DND-41 (cell line): Measurements from ENCODE around the gene ABHD16B.
"Not testable (repeated sequence)": the region's sequence is repeated elsewhere in the genome, so short reads cannot be mapped to it uniquely, and the experiment has no call there.

Source experiments
- ATAC-seq: fragments of 200-7000 bp; cut with Tn5 transposase; 3 replicates; pipeline ENCODE4 v1.9.1; 2021; ENCODE audit warnings: low read depth; ENCODE audit not compliant: insufficient read depth
- DNase-seq: peaks from one replicate; pipeline ENCODE4 v3.0.0-alpha.2; 2020
- H2AFZ ChIP-seq: 2 replicates; pipeline ENCODE4 v1.6.0; 2012; ENCODE audit warnings: low read depth, low read length
- H3K27ac ChIP-seq: 2 replicates; pipeline ENCODE4 v1.5.1; 2012; ENCODE audit warnings: low read length, inconsistent platforms
- H3K27me3 ChIP-seq: fragments of 200-600 bp; sonication (generic); 2 replicates; pipeline ENCODE4 v1.6.0; 2012; ENCODE audit warnings: low read length, mild to moderate bottlenecking, inconsistent platforms; ENCODE audit not compliant: insufficient read depth, poor library complexity
- H3K36me3 ChIP-seq: 2 replicates; pipeline ENCODE4 v1.5.1; 2012; ENCODE audit warnings: low read length, inconsistent platforms; ENCODE audit not compliant: insufficient read depth
- H3K4me1 ChIP-seq: 2 replicates; pipeline ENCODE4 v1.5.1; 2012; ENCODE audit warnings: mild to moderate bottlenecking, low read length; ENCODE audit not compliant: insufficient read depth
- H3K4me2 ChIP-seq: 2 replicates; pipeline ENCODE4 v1.6.0; 2012; ENCODE audit warnings: mild to moderate bottlenecking, moderate library complexity, low read length, inconsistent platforms; ENCODE audit not compliant: insufficient read depth
- H3K4me3 ChIP-seq, 2 experiments: fragments of 200-600 bp in 1 of 2; shearing (Covaris generic) in 1 of 2; 2 replicates each; pipeline ENCODE4 v1.5.1; 2012 to 2016; ENCODE audit warnings: inconsistent platforms in 2 of 2, low read length in 2 of 2, mild to moderate bottlenecking in 2 of 2, low read depth in 1 of 2, moderate library complexity in 1 of 2
- H3K79me2 ChIP-seq: 2 replicates; pipeline ENCODE4 v1.6.0; 2012; ENCODE audit warnings: low read length, inconsistent platforms; ENCODE audit not compliant: insufficient read depth
- H3K9ac ChIP-seq: 2 replicates; pipeline ENCODE4 v1.6.0; 2012; ENCODE audit warnings: low read depth, mild to moderate bottlenecking, inconsistent platforms, low read length, moderate library complexity
- H3K9me3 ChIP-seq: 2 replicates; pipeline ENCODE4 v1.5.1; 2012; ENCODE audit warnings: low read length, moderate library complexity, mild to moderate bottlenecking, inconsistent platforms; ENCODE audit not compliant: insufficient read depth, severe bottlenecking
- H4K20me1 ChIP-seq: 2 replicates; pipeline ENCODE4 v1.6.0; 2012; ENCODE audit warnings: low read length; ENCODE audit not compliant: insufficient read depth
- EZH2 ChIP-seq: IDR thresholded peaks from 3 replicates; pipeline ENCODE4 v1.6.1; 2012; ENCODE audit warnings: borderline replicate concordance, low read depth, mild to moderate bottlenecking, moderate library complexity, low read length, inconsistent platforms; ENCODE audit not compliant: severe bottlenecking
- TF ChIP-seq, protein P1 (sequence below): IDR thresholded peaks from 2 replicates; pipeline ENCODE4 v1.5.1; 2012; ENCODE audit warnings: borderline replicate concordance, low read length, moderate library complexity, mild to moderate bottlenecking; ENCODE audit not compliant: poor library complexity, severe bottlenecking; ENCODE audit errors: extremely low read depth

The ABHD16B gene

DNA sequence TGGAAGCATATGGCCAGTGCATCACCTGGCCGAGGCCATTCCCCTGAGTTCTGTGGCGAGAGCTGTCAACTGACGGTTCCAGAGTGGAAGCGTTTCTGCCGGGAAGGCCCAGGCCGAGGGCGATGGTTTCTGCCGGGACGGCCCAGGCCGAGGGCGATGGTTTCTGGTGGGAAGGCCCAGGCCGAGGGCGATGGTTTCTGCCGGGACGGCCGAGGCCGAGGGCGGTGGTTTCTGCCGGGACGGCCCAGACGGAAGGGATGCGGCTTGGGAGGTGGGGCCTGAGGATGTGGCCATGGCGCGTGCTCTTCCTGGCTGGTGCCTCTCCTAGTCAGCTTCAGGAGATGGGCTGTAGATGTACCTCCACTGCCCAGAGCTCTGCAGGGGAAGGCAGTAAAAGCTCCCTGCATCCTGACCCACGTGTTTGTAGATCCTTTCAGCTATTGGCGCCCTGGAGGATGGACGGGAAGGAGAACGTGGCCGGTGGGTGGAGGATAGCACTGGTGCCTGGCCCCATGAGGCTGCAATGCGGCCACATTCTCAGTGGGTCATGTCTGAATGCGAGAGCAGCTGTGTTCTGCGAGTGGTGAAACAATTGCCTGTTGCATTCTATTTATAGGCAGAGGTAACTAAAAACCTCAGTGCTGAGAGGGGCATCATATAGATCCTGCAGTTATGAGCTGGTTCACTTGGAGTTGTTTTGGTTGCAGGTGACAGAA is 16.6 kb downstream of the ABHD16B start:
- no peak for DNase-seq
- Histone ChIP-seq H3K27me3 (no peaks in the 10 kb centered on the region), H3K9me3 (no peaks in the 10 kb centered on the region), H4K20me1 (peaks cover 32% of the 10 kb centered on the region), H3K27ac (no peak overlapping the region), H3K79me2 (peaks cover 16% of the 10 kb centered on the region; the same call in 1 of the 2 replicates), H3K4me2 (no peak overlapping the region), H3K36me3 (peaks cover 75% of the 10 kb centered on the region), H2AFZ (no peak overlapping the region), H3K4me1 (no peaks in the 10 kb centered on the region), H3K9ac (no peak overlapping the region), H3K4me3 (no peak overlapping the region)
- no peak for TF ChIP-seq EZH2
- TF ChIP-seq, protein P1, sequence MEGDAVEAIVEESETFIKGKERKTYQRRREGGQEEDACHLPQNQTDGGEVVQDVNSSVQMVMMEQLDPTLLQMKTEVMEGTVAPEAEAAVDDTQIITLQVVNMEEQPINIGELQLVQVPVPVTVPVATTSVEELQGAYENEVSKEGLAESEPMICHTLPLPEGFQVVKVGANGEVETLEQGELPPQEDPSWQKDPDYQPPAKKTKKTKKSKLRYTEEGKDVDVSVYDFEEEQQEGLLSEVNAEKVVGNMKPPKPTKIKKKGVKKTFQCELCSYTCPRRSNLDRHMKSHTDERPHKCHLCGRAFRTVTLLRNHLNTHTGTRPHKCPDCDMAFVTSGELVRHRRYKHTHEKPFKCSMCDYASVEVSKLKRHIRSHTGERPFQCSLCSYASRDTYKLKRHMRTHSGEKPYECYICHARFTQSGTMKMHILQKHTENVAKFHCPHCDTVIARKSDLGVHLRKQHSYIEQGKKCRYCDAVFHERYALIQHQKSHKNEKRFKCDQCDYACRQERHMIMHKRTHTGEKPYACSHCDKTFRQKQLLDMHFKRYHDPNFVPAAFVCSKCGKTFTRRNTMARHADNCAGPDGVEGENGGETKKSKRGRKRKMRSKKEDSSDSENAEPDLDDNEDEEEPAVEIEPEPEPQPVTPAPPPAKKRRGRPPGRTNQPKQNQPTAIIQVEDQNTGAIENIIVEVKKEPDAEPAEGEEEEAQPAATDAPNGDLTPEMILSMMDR, result no peak
- no peak for ATAC-seq

DNA sequence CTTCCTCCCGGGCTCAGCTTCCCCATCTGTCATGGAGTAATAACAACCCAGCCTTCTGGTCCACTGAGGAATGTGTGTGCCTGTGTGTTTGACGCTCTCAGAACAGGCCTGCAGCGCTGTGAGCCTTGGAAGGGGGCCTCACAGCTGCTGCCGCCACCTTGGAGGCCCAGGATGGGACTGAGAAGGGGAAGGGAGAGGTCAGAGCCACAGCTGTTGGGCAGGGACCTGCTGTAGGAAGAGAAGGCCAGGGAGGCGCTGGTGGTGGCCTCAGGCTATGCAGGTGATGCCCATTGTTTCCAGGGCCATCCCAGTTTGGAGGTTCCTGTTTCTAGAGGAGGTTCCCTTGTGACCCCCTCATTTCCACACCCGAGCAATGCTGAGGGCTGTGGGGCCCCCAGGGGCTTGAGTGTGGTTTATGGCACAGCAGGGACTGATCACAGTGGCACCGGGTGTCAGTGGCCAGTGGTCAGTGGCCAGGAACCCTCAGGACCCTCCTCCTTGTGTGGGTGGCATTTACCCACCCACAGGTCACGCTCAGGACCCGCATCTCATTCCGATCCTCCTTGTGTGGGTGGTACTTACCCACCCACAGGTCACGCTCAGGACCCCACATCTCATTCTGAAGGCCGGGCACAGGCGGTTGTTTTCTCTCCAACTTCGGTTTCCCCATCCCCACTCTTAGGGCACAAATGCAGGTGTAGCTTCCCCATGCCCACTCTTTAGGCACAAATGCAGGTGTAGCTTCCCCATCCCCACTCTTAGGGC is 17.8 kb downstream of the ABHD16B start:
- TF ChIP-seq EZH2, result no peak
- TF ChIP-seq, protein P1, result no peak
- Histone ChIP-seq H4K20me1 (peaks cover 31% of the 10 kb centered on the region), H3K4me1 (no peaks in the 10 kb centered on the region), H3K4me2 (no peak overlapping the region), H3K4me3 (no peak overlapping the region), H2AFZ (no peak overlapping the region), H3K27me3 (no peaks in the 10 kb centered on the region), H3K27ac (no peak overlapping the region), H3K9me3 (no peaks in the 10 kb centered on the region), H3K36me3 (peaks cover 77% of the 10 kb centered on the region), H3K9ac (no peak overlapping the region), H3K79me2 (peaks cover 16% of the 10 kb centered on the region; the same call in 1 of the 2 replicates)
- no peak for ATAC-seq
- DNase-seq, result no peak

DNA sequence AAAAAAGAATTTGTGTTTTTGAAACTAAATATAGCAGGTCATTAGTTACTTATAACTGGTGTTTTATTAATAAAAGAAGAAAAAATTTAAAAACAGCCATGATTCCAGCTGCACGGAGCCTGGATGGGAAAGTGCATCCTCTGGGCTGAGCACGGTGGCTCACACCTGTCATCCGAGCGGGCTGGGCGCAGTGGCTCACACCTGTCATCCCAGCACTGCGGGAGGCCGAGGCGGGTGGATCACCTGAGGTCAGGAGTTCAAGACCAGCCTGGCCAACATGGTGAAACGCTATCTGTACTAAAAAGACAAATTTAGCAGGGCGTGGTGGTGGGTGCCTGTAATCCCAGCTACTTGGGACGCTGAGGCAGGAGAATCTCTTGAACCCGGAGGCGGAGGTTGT is 19.6 kb downstream of the ABHD16B start:
- not testable (repeated sequence) for H3K9ac ChIP-seq, H3K9me3 ChIP-seq, H3K27ac ChIP-seq, DNase-seq, H3K4me1 ChIP-seq, H2AFZ ChIP-seq, H3K4me3 ChIP-seq, ATAC-seq, H3K27me3 ChIP-seq, H3K4me2 ChIP-seq
- H3K36me3 ChIP-seq, result peaks cover 80% of the 10 kb centered on the region
- H3K79me2 ChIP-seq, result peaks cover 16% of the 10 kb centered on the region; the same call in 1 of the 2 replicates
- peaks cover 37% of the 10 kb centered on the region for H4K20me1 ChIP-seq

DNA sequence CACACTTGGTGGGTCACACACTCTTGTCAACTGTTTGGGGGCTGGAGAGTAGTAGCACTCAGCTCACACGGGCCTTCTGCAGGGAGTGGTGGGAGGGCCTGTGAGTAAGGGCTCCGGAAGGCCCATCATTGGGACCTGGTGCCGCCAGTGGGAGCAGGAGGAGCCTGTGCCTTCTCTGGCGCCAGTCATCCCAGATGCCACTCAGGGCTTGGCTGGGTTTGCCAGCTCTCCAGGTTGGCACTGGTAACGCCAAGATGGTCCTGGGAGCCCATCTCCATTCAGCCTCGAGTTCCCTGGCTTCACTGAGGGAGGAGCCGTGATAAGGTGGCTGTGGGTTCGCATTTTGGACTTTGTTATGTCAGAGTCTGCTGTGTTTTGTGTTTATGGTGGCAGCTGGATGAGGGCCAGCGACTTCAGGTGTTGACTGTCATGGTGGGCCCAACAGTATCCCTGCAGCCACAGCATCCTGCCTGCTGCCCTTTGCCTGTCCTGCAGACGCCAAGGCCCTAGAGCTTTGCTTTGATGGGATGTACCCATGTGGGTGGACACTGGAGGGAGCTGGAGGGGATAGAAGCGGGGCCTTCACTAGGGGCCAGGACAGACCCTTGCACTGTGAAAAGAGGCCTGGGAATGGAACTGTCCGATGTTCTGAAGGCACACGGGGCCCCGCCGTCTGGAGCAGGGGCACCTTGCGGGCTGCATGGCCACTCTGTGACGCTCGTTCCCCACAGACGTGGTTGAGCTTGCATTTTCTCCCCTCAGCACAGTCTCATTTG is 20.3 kb downstream of the ABHD16B start:
- no peak for DNase-seq
- no peak for ATAC-seq
- Histone ChIP-seq H3K9ac (no peak overlapping the region), H3K9me3 (no peaks in the 10 kb centered on the region), H3K4me3 (no peak overlapping the region), H3K27ac (no peak overlapping the region), H3K4me1 (no peaks in the 10 kb centered on the region), H3K27me3 (no peaks in the 10 kb centered on the region), H3K36me3 (peaks cover 74% of the 10 kb centered on the region), H4K20me1 (peaks cover 37% of the 10 kb centered on the region), H3K4me2 (no peak overlapping the region), H3K79me2 (peaks cover 13% of the 10 kb centered on the region; the same call in 1 of the 2 replicates), H2AFZ (no peak overlapping the region)
- no peak for TF ChIP-seq EZH2
